NB4 (cell line): ENCODE results near the gene TCHP.
"Not testable (repeated sequence)": the region's sequence is repeated elsewhere in the genome, so short reads cannot be mapped to it uniquely, and the experiment has no call there.

Experiments used
- MYC ChIP-seq: IDR thresholded peaks from 2 replicates; pipeline ENCODE4 v1.6.1; 2011; ENCODE audit warnings: low read depth, low read length
- POLR2A ChIP-seq: IDR thresholded peaks from 2 replicates; pipeline ENCODE4 v1.6.1; 2011; ENCODE audit warnings: mild to moderate bottlenecking; ENCODE audit not compliant: insufficient read length; ENCODE audit errors: extremely low read depth
- TF ChIP-seq, protein P1 (sequence below): IDR thresholded peaks from one replicate; pipeline ENCODE4 v1.5.1; 2012; ENCODE audit warnings: low read depth, low read length

DNA sequence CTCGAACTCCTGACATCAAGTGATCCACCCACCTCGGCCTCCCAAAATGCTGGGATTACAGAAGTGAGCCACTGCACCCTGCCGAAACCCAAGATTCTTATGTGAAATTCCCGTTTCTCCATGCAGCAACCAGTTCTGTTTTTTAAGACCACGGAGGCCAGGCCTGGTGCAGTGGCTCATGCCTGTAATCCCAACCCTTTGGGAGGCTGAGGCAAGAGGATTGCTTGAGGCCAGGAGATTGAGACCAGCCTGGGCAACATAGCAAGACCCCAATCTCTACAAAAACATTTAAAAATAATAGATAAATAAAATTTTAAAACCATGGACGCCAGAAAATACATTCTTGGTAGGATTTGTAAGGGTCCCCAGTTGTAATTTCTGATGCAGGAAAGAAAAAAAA is 49.6 kb upstream of the TCHP start:
- not testable (repeated sequence) for TF ChIP-seq POLR2A, MYC
- TF ChIP-seq, protein P1, sequence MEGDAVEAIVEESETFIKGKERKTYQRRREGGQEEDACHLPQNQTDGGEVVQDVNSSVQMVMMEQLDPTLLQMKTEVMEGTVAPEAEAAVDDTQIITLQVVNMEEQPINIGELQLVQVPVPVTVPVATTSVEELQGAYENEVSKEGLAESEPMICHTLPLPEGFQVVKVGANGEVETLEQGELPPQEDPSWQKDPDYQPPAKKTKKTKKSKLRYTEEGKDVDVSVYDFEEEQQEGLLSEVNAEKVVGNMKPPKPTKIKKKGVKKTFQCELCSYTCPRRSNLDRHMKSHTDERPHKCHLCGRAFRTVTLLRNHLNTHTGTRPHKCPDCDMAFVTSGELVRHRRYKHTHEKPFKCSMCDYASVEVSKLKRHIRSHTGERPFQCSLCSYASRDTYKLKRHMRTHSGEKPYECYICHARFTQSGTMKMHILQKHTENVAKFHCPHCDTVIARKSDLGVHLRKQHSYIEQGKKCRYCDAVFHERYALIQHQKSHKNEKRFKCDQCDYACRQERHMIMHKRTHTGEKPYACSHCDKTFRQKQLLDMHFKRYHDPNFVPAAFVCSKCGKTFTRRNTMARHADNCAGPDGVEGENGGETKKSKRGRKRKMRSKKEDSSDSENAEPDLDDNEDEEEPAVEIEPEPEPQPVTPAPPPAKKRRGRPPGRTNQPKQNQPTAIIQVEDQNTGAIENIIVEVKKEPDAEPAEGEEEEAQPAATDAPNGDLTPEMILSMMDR: not testable (repeated sequence)
